Measurements from ENCODE around the gene ARHGAP26.

The ARHGAP26 gene

GRCh38 chr5:143218517-143219170, 448.5 kb downstream of the ARHGAP26 start:
- TF ChIP-seq CTCF (IDR thresholded peaks at IDR 0.05): no peak

GRCh38 chr5:143219696-143220095, 449.5 kb downstream of the ARHGAP26 start:
- no peak for TF ChIP-seq CTCF (IDR thresholded peaks at IDR 0.05)

- TF ChIP-seq CTCF (IDR thresholded peaks at IDR 0.05): no peak
These were observed 450.6 kb downstream of the ARHGAP26 start for GRCh38 chr5:143220748-143221251.

- TF ChIP-seq CTCF (IDR thresholded peaks at IDR 0.05): no peak
These were observed 452.4 kb downstream of the ARHGAP26 start for GRCh38 chr5:143222287-143223231.

- TF ChIP-seq CTCF (IDR thresholded peaks at IDR 0.05): no peak
These were observed 454.5 kb downstream of the ARHGAP26 start for GRCh38 chr5:143224672-143225071.

- no peak for TF ChIP-seq CTCF (IDR thresholded peaks at IDR 0.05)
These were observed 455.3 kb downstream of the ARHGAP26 start for GRCh38 chr5:143225511-143225910.

GRCh38 chr5:143226361-143226760, 456.2 kb downstream of the ARHGAP26 start:
- no peak for TF ChIP-seq CTCF (IDR thresholded peaks at IDR 0.05)
